GM12873 (cell line): ENCODE measurements around the gene KIAA1671.

ENCODE experiments used
- TF ChIP-seq, protein P1 (sequence below): IDR thresholded peaks from 2 replicates; pipeline ENCODE4 v1.5.1; 2012; ENCODE audit warnings: low read depth, mild to moderate bottlenecking, moderate library complexity, low read length, control low read depth; ENCODE audit not compliant: insufficient read depth; ENCODE audit errors: missing control alignments

Gene KIAA1671

DNA sequence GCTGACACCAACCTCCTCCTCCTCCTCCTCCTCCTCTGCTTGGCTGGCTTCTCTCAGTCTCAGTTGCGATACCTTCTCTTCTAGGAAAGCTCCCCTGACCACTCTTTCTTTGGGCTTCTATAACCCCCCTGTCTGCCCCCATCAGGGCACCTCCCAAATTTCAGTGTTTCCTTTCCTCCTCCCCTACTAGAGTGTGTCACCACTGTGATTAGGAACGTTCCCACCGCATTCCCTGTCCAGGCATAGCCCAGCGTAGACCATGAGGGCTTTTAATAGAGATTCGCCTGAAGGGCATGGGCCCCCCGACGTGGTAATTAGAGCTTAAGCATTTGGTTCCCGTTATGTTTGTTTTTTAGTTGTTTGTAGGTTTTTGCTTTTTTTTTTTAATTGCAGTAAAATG, 65.5 kb downstream of the KIAA1671 start:
- TF ChIP-seq, protein P1, sequence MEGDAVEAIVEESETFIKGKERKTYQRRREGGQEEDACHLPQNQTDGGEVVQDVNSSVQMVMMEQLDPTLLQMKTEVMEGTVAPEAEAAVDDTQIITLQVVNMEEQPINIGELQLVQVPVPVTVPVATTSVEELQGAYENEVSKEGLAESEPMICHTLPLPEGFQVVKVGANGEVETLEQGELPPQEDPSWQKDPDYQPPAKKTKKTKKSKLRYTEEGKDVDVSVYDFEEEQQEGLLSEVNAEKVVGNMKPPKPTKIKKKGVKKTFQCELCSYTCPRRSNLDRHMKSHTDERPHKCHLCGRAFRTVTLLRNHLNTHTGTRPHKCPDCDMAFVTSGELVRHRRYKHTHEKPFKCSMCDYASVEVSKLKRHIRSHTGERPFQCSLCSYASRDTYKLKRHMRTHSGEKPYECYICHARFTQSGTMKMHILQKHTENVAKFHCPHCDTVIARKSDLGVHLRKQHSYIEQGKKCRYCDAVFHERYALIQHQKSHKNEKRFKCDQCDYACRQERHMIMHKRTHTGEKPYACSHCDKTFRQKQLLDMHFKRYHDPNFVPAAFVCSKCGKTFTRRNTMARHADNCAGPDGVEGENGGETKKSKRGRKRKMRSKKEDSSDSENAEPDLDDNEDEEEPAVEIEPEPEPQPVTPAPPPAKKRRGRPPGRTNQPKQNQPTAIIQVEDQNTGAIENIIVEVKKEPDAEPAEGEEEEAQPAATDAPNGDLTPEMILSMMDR, result no peak

DNA sequence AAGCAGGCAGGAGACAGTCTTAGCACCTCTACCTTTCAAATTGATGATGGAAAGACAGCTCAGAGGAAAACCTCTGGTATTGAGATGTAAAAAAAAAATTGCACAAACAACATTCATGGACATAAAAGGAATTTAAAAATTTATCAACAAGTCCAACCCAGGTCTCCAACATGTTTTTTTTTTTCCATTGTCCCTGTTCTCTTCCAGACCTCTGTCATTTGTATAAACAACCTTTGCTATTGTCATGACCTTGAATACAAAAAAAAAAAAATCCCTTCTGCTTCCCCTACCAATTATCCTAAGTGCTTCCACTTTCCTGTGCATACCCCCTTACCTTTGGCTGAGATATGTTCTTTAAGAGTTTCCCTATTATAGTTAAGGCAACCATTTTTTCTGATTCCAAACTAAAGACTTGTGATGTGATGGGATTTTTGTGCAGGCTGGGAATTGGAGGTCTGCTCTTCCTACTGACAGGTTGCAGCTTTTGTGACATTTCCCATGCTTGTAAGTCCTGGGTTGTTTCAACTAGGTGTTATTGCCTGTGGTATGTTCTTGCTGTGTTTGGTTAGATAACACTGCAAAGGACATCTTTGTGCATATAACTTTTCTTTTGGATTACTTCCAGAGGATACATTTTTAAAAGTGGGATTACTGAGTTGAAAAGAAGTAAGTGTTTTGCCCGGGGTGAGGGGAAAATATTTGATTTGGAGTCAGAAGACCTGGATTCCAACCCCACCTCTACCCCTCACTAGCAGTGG, 67.1 kb downstream of the KIAA1671 start:
- TF ChIP-seq, protein P1, result no peak

DNA sequence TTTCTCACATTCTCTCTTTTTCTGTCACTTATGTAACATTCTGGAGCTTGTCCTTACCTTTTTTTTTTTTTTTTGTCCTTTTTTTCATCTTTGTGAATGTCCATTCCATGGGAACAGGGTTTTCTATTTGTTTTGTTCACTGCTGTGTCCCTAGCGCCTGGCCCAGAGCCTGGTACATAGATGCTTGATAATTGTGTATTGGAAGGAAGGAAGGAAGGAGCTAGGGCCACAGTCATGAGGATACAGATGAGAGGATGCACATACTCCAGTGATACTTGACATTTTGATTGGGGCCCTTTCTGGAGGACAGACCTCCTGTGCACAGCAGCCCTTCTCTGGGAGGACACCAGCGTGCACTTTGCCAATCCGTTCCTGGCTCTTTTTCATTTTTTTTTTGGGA, 68.9 kb downstream of the KIAA1671 start:
- TF ChIP-seq, protein P1, result no peak

DNA sequence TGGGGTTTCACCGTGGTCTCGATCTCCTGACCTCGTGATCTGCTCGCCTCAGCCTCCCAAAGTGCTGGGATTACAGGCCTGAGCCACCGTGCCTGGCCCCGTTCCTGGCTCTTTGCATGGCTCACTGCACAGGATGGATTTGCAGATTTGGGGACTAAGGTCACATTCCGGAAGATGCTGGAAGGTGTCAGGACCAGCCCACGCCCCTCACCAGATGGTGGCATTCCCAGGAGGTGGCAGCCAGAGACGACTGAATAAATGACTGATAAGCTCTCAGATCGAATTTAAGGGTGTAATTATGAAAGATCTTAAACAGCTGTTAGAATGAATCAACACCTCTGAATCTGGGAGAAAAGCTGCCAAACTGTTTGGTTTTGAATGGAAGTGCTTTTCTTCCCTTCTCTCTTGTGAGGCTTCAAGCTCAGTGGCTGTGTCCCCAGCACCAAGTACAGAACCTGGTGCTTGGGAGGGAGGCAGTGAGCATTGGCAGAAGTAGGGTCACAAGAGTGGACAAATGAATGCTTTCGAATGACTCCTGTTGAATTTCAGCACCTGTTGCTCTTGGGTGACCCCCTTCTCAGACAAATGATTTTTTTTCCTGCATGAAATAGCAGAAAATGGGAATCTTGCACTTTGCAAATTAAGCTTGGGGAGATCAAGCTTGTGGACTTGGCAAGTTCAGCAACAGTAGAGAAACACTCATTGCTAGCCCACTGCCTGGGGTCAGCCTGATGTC, 69.6 kb downstream of the KIAA1671 start:
- TF ChIP-seq, protein P1, result no peak

DNA sequence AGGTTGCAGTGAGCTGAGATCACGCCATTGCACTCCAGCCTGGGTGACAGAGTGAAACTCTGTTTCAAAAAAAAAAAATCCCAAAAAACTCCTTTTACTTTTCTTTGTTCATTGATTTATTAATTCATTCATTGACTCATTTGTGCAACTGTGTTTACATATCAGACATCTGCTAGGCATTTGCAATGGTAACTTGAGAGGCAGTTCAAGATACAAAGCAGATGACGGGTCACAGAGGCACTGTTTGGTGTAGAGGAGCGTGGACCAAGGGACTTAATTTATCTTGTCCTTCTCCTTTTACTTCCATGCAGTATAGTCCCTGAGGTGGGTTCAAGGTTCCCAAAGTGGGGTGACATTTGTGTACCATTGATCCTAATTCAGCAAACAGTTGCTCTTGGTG, 71.4 kb downstream of the KIAA1671 start:
- TF ChIP-seq, protein P1, result no peak

DNA sequence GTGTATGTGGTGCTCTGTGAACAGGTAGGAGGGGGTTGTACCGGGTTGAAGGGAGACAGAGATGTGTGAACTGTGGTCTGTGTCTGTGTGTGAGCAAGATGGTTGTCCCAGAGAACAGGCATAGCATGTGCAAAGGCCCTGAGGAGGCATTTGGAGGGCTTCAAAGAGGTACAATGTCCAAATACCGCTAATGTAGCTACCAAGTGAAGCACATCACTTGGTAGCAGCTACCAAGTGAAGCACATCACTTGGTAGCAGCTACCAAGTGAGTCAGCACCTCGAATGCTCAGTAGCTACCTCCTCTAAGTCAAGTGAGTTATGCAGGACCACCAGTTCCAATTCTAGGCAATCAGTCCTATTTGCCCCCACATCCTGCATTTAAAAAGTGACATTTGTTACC, 72.4 kb downstream of the KIAA1671 start:
- TF ChIP-seq, protein P1, result no peak
